GM19395 (cell line): Measurements from ENCODE around the gene YJEFN3.

ENCODE experiments used
- ATAC-seq: cut with Tn5 transposase; IDR thresholded peaks from one replicate; pipeline ENCODE4 v1.9.1; 2021; ENCODE audit warnings: mild to moderate bottlenecking, moderate library complexity; ENCODE audit not compliant: unreplicated experiment

Gene YJEFN3

DNA sequence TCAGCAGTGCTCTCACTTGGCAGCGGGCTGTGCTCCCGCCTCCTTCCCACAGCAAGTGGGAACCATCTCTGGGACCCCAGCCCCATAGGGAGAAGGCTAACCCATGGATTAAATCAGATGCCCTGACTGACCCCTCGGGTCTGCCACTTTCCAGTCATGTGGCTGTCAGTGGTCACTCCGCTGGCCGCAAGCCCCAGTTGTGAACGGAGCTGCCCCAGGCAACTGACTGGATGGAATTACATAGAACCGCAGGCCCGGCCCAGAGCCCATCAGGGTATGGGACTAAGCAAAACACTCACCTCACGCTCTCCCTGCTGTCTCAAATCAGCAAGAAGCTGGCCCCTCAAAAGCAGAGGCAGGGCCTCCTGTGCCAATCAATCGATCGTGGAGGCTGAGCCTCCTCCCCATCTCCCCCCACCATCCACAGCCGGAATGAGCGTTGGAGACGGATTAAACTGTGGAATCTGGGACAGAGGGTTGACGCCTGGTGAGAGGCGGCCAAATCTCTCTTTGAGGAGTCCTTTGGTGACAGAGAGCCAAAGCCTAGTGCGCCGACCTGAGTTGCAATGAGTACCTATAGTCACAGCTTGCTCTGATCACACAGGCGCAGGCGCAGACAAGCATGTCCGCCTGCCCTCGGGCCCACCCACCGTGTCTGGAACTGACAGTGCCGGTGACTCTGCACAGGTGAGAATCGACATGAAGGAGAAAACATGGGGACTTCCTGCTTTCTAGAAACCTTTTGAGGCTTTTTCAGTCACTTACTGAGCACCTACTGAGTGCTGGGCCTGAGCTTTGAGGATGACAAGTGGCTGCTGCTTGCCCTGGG, 51.0 kb downstream of the YJEFN3 start:
- ATAC-seq: no peak

GRCh38 chr19:19580418-19580817, 51.7 kb downstream of the YJEFN3 start:
- no peak for ATAC-seq

- ATAC-seq: no peak
Measured at GRCh38 chr19:19581391-19581790, 52.7 kb downstream of the YJEFN3 start.

- ATAC-seq: no peak
Measured at GRCh38 chr19:19582471-19582870, 53.8 kb downstream of the YJEFN3 start.

- ATAC-seq: no peak
Measured at GRCh38 chr19:19584356-19584755, 55.6 kb downstream of the YJEFN3 start.
